Gastrocnemius medialis (tissue), 4 donors: ENCODE results near the gene RND1. TPM values are rescaled to one million over a fixed set of nuclear protein-coding genes. Genes with fewer than 3 reads are reported as not detected.

Experiments
- ATAC-seq, 2 donors: fragments of 150-250 bp; one replicate each; pipeline ENCODE4 v1.9.1; 2016
- DNase-seq, 2 donors: peaks; one replicate each; pipeline ENCODE4 v3.0.0-alpha.2; 2019
- H3K27ac ChIP-seq, 4 donors: fragments of 200-600 bp; sonication (generic); 1 replicate in 1 of 4; 2 replicates in 3 of 4; pipeline ENCODE4 v1.5.1; 2016 to 2018; ENCODE audit warnings: mild to moderate bottlenecking in 2 of 4, moderate library complexity in 1 of 4
- H3K27me3 ChIP-seq, 3 donors: fragments of 200-600 bp; sonication (generic) in 2 of 3; 1 replicate in 1 of 3; 2 replicates in 2 of 3; pipeline versions ENCODE4 v1.5.1 to v1.6.0; 2016 to 2019; ENCODE audit warnings: mild to moderate bottlenecking in 1 of 3, moderate library complexity in 1 of 3
- H3K36me3 ChIP-seq, 2 donors: fragments of 200-600 bp; sonication (generic) in 1 of 2; one replicate each; pipeline ENCODE4 v1.5.1; 2017 to 2018
- H3K4me1 ChIP-seq, 2 donors: fragments of 200-600 bp; sonication (generic) in 1 of 2; one replicate each; pipeline ENCODE4 v1.5.1; 2016 to 2017; ENCODE audit warnings: mild to moderate bottlenecking in 2 of 2
- H3K4me3 ChIP-seq, 4 donors: fragments of 200-600 bp; sonication (generic) in 3 of 4; 1 replicate in 1 of 4; 2 replicates in 3 of 4; pipeline ENCODE4 v1.5.1; 2016 to 2019; ENCODE audit warnings: mild to moderate bottlenecking in 2 of 4
- H3K9me3 ChIP-seq, 3 donors: fragments of 200-600 bp; sonication (generic) in 2 of 3; 1 replicate in 1 of 3; 2 replicates in 2 of 3; pipeline ENCODE4 v1.5.1; 2016 to 2019
- CTCF ChIP-seq, 5 experiments: fragments of 450-650 bp in 3 of 5; fragments of 200-600 bp in 2 of 5; sonication (generic) in 2 of 5; IDR thresholded peaks in 4 of 5; conservative IDR thresholded peaks in 1 of 5; 1 replicate in 4 of 5; 2 replicates in 1 of 5; pipeline ENCODE4 v1.5.1; 2016 to 2019; ENCODE audit warnings: antibody characterized with exemption in 5 of 5, mild to moderate bottlenecking in 3 of 5, moderate library complexity in 3 of 5
- POLR2A ChIP-seq, 2 donors: fragments of 450-650 bp; IDR thresholded peaks; one replicate each; pipeline ENCODE4 v1.6.1; 2017; ENCODE audit warnings: antibody characterized with exemption in 2 of 2, mild to moderate bottlenecking in 2 of 2, moderate library complexity in 2 of 2
- in situ Hi-C, 4 donors: fragments of 200-750 bp; cut with MboI; loops; one replicate each; pipeline versions ENCODE4 v1.15.0 to v1.8.0; 2017; ENCODE audit warnings: low sequenced_read_pairs in 4 of 4
- intact Hi-C: fragments of 100-400 bp; cut with DNase I; formaldehyde crosslinking; loops from one replicate; pipeline ENCODE4 v1.15.1; 2023; ENCODE audit warnings: low total_unique reads
- total RNA-seq, 4 donors: library from RNA; depleted of rRNA; stranded (reverse); fragments of >200 nt; gene quantifications; one replicate each; pipeline versions ENCODE4 v1.1.0 to v1.2.3, GENCODE V29; 2016

RND1 gene
- total RNA-seq, 4 donors from 2014 or later, result 0.36 TPM; not detected in 3

- no peak for TF ChIP-seq CTCF (IDR thresholded peaks at IDR 0.05 in 4 of 5, conservative IDR thresholded peaks at IDR 0.05 in 1 of 5)
- TF ChIP-seq POLR2A (IDR thresholded peaks at IDR 0.05), result no peak
- intact Hi-C loops (loop anchor here (10.0 kb wide), 2 partner anchors 461 to 621 kb away; partner anchors contain the start of gene ZNF641), in situ Hi-C loops (no loop called here)
- Histone ChIP-seq H3K9me3 (no peaks in the 10 kb centered on the region), H3K36me3 (no peaks in the 10 kb centered on the region), H3K27ac (no peak overlapping the region), H3K4me1 (peaks cover 21 to 33% of the 10 kb centered on the region in 2 donors), H3K4me3 (peak overlapping the region in 2 of 4 donors; percentile 78 to 87), H3K27me3 (peaks cover 6 to 28% (median 19%) of the 10 kb centered on the region in 3 donors)
- ATAC-seq, result no peak
- no peak for DNase-seq
Measured at GRCh38 chr12:48816143-48816854, 49.4 kb downstream of the RND1 start.

DNA sequence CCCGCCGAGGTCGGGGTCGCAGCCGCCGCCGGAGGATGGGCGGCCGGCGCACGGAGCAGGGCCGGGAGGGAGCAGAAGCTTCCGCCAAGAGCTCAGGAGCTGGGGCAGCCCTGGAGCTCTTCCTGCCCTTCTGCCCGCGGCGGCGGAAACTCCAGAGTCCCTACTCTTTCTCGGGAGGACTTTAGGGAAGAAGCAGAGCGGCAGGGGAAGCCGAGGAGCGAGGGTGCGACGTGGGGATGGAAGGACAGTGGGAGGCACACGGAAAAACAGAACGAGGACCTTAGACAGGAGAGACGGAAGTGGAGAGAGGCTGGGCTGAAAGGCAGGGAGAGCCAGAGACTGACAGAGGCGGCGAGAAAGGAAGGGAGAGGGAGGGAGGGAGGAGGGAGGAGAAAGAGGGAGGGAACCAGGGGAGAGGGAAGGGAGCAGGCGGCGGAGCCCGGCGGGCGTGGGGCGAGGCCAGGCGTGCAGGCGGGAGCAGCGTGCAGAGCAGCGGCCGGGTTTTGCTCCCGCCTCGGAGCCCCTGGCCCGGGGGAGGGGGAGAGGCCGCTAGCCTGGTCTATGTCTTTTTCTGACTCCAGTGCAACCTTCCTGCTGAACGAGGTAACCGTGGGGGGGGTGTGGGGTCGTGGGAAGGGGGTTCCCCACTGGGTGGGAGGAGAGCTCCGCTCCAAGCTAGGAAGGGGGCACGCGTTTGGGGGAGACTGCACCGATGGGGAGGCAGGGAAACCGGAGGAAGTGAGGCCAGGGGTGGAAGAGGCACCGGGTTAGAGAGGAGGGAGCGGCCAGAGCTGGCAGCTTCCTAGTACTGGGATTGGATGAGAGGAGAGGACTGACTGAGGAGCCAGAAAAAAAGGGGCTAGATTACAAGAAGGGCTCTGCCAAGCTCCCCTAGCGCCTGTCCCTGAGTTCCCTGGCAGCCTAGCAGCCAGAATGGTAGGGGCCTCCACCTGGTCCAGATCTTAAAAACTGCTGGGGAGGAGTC lies 50.3 kb downstream of the RND1 start:
- Histone ChIP-seq H3K36me3 (no peaks in the 10 kb centered on the region), H3K27ac (peak overlapping the region; percentile 79 to 85 (median 80)), H3K4me3 (peak overlapping the region; percentile 78 to 87 (median 82)), H3K4me1 (peaks cover 21 to 33% of the 10 kb centered on the region in 2 donors), H3K9me3 (no peaks in the 10 kb centered on the region), H3K27me3 (peaks cover 6 to 28% (median 19%) of the 10 kb centered on the region in 3 donors)
- TF ChIP-seq POLR2A (IDR thresholded peaks at IDR 0.05) (peak; percentile 2 to 28), CTCF (IDR thresholded peaks at IDR 0.05 in 4 of 5, conservative IDR thresholded peaks at IDR 0.05 in 1 of 5) (no peak)
- ATAC-seq, result peak; percentile 77 to 86
- DNase-seq, result peak; percentile 53 to 60
- intact Hi-C loops (loop anchor here (10.0 kb wide), 2 partner anchors 461 to 621 kb away; partner anchors contain the start of gene ZNF641), in situ Hi-C loops (no loop called here)

- TF ChIP-seq POLR2A (IDR thresholded peaks at IDR 0.05) (peak in 1 of 2 donors; percentile 54), CTCF (IDR thresholded peaks at IDR 0.05 in 4 of 5, conservative IDR thresholded peaks at IDR 0.05 in 1 of 5) (peak; percentile 90 to 100 (median 95))
- Histone ChIP-seq H3K27me3 (peaks cover 6 to 24% (median 19%) of the 10 kb centered on the region in 3 donors), H3K27ac (peak overlapping the region; percentile 79 to 85 (median 80)), H3K36me3 (no peaks in the 10 kb centered on the region), H3K4me3 (peak overlapping the region; percentile 78 to 87 (median 82)), H3K4me1 (peaks cover 21 to 33% of the 10 kb centered on the region in 2 donors), H3K9me3 (no peaks in the 10 kb centered on the region)
- ATAC-seq (peak; percentile 81 to 84), DNase-seq (peak; percentile 49 to 69)
- intact Hi-C loops, result loop anchor here (10.0 kb wide), 2 partner anchors 460 to 620 kb away; partner anchors contain the start of gene ZNF641
- in situ Hi-C loops, result no loop called here
Measured at GRCh38 chr12:48814262-48815125, 51.2 kb downstream of the RND1 start.
